Esophagus muscularis mucosa (tissue), 4 donors: Measurements from ENCODE around the gene WDR47.

Experiments
- CTCF ChIP-seq, 3 experiments: fragments of 200-600 bp in 2 of 3; fragments of 450-650 bp in 1 of 3; sonication (generic) in 2 of 3; IDR thresholded peaks; one replicate each; pipeline ENCODE4 v1.5.1; 2017 to 2019; ENCODE audit warnings: antibody characterized with exemption in 3 of 3, mild to moderate bottlenecking in 2 of 3, moderate library complexity in 1 of 3
- EP300 ChIP-seq: sonication (generic); formaldehyde crosslinking; IDR thresholded peaks from one replicate; pipeline ENCODE4 v1.6.1; 2017; ENCODE audit warnings: antibody characterized with exemption
- POLR2A ChIP-seq: fragments of 450-650 bp; IDR thresholded peaks from one replicate; pipeline ENCODE4 v1.6.1; 2017; ENCODE audit warnings: antibody characterized with exemption, moderate library complexity, mild to moderate bottlenecking, low read depth

- TF ChIP-seq CTCF (IDR thresholded peaks at IDR 0.05): no peak
- TF ChIP-seq EP300: no peak
- no peak for TF ChIP-seq POLR2A
Measured at GRCh38 chr1:109080441-109081082, 38.7 kb upstream of the WDR47 start.
